Left kidney (tissue), 2 donors: ENCODE results near the gene MCM10. TPM values are rescaled to one million over a fixed set of nuclear protein-coding genes. Genes with fewer than 3 reads are reported as not detected.

ENCODE experiments used
- DNase-seq: peaks from one replicate; pipeline ENCODE4 v3.0.0-alpha.2; 2013
- polyA plus RNA-seq: library from polyadenylated mRNA; unstranded; fragments of 120-200 nt; gene quantifications from one replicate; pipeline ENCODE4 v1.2.1, GENCODE V29; 2013; ENCODE audit not compliant: insufficient read length

Gene MCM10
- polyA plus RNA-seq, 1 donor, result 17.1 TPM

DNA sequence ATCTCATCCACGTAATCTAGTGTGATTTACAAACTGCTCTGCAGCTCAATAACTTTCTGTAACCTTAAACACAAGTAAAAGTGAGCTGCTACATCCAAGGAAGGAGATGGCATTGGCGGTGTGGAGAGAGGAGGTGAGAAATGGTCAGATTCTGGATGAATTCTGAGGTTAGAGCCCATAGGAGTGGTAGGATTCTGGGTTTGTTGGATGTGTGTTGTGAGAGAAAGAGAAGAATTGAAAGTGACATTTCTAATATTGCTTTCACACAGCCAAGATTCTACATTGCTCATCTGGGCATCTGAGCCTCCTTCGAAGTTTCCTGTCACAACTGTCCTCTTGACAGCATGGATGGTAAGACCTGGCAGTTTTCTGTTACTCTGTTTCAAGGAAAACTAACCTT lies 2.5 kb downstream of the MCM10 start:
- DNase-seq, result no peak

DNA sequence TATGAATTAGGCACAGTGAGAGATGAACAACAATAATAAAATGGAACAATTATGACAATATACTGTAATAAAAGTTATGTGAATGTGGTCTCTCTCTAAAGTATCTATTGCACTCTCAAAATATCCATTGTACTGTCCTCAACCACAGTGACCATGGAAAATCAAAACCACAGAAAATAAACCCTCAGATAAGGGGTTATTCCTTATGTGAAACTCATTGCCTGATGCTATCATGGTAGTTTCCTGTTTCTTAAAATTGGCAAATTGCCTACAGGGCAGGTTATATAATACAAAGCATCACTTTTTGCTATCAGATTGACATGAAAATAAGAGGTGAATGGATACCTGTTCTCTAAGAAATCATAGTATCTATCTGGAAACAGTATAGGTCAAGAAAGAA lies 3.8 kb downstream of the MCM10 start:
- DNase-seq, result no peak

DNA sequence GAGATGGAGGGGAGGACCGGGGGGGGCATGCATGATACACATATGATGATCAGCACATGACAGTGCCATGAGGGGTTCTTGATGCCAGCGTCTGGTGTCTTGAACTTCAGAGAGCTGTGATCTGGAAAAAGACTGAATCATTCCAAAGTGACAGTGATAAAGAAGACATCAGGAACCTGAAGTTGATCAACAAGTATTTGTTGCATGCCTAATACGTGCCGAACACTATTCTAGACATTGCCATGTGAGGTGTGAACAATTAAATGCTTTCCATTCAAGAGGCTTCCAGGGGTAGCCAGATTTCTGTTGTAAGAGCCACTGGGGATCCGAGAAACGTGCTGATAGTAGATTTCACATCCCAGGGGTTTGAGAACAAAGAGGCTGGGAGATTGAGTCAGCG lies 6.2 kb downstream of the MCM10 start:
- DNase-seq, result no peak

- no peak for DNase-seq
Observed at GRCh38 chr10:13168781-13169180, 7.4 kb downstream of the MCM10 start.

DNA sequence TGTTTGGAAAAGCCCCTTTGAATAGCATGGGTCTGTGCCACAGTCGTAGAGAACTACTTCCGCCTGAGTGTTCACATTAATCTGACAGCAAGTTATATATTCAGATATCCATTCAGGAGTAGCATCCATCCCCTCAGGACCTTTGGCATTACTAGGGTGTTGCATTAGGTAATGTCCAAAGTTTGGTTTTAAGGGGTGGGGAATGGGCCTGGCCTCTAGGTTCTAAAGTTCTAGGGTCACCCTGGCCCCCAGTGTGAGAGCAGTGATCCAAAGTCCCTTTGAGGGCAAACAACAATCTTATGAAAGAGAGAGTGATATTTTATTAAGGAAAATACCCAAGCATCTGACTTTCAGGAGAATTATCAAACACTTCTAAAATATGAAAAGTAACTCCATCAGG lies 12.3 kb downstream of the MCM10 start:
- DNase-seq, result no peak

DNA sequence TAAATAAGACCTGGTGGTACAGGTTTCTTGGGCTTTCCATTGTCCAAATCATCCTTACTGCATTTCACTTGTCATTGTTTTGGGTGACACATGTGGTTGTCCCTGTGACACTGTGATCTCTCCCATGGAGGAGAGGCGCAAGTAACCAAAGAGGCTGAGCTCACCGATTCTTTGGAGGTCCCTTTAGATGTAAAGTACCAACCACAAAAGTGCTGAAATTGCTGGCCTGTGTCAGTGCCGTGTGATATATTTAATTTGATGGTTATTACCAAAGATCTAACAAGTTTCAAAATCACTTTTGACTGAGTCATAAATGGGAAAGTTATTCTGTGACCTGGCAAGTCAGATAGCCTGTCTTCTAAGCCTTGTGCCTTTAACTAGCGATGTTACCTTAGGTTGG lies 19.4 kb downstream of the MCM10 start:
- DNase-seq, result no peak

DNA sequence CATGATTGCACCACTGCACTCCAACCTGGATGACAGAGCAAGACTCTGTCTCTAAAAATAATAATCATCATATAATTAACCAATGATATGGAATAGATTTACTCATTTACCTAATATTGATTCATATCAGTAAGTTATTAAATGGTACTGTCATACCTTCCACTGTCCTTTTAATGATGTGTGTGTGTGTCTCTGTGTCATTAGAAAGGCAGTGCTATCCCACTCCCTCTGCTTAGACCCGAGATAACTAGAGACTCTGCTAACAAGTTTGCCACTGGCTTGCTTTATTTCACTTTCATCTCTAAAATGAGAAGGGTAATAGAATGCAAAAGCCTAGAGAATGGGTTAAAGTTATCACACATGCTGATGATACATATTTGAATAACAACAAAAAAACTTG lies 21.1 kb downstream of the MCM10 start:
- no peak for DNase-seq

GRCh38 chr10:13183625-13184024 lies 22.3 kb downstream of the MCM10 start:
- DNase-seq, result no peak

DNA sequence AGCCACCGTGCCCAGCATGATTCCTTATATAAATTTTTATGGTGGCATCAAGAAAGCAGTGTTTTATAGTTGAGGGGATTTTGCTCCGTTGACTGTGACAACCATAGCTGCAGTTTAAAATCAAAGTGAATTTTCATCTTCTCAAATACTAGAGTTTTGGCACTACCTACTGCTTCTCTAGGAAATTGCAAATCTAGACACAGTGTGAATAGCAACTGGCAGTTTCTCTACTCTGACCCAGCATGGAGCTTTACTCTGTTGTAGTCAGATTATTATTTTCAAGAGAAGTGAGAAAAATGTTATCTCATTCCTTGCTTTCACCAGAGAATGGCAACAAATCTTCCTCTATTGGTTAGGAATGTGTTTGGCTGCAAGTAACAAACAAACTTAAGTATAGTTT lies 22.9 kb downstream of the MCM10 start:
- no peak for DNase-seq

DNA sequence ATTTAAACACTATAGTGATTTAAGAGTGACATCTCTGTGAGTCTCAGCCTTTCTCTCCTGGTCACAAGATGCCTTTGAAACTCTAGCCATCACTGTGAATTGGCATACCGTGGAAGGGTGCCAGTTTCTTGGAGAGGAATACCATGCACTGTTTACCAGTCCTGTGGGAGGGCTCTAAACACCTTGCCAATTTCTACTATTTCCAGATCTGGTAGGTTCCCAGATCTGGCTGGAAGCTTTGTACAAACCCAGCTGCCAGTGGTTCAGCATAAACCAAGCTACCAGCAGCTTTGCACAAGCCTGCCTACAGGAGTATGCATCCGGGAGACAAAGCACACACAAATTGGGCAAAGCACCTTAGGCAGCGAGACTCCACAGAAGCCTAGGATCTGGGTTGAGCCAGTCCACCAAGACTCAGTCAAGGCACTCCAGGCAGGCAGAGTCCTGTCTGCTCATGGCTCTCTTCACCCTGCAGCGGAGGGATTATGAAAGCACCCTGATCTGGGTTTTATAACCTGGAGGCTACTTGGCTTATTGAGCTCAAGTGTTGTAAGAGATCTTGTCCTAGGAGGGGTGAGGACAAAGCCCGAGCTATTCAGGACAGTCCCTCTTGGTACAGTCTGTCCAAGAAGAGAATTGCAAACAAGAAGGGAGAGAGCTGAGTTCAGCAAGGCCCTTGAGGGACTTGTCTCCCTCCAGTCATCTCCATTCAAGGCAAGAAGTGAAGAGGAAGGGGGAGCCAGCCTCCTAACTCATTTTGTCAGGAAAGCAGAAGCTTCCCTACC lies 23.6 kb downstream of the MCM10 start:
- no peak for DNase-seq

DNA sequence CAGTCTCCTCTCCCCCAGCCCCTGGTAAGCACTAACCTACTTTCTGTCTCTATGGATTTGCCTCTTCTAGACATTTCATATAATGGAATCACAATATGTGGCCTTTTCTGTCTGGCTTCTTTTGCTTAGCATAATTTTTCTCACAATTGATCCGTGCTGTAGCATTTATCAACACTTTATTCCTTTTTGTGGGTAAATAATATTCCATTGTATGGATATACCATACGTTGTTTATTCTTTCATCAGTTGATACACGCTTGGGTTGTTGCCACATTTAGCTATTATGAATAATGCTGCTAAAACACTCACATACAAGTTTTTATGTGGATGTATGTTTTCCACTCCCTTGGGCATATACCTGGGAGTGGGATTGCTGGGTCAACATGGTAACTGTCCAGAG lies 25.8 kb downstream of the MCM10 start:
- no peak for DNase-seq

GRCh38 chr10:13188593-13188992 lies 27.2 kb downstream of the MCM10 start:
- no peak for DNase-seq

DNA sequence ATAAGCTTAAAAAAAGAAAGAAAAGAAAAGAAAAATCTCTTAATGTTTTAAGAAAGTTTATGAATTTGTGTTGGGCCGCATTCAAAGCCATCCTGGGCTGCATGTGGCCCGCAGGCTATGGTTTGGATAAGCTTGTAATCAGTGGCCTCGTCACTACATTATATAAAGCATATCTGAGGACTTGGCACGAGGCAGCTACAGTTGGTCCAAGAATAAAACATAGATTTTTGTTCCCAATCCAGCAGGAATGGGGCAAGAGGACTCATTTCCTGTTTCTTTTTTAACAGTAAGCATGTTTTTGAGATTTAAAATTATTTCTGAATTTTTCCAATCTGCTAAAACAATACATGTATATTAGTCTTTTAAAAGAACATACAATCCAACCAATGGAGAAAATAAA lies 28.6 kb downstream of the MCM10 start:
- no peak for DNase-seq

- no peak for DNase-seq
Observed at GRCh38 chr10:13190816-13191215, 29.5 kb downstream of the MCM10 start.

DNA sequence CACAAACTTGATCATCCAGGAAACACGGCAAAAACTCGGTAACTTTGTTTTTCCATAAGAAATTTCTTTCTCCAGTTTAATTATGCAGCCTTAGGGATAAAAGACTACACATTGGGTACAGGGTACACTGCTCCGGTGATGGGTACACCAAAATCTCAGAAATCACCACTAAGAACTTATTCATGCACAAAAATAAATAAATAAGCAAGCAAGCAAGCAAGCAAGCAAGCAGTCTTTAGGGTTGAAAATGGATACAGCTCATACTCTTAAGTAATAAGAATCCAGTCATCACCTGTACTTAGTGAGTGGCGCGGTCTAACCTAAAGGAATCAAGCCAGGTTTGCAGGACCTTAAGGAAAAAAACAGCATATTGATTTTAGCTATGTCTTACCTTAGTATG lies 30.0 kb downstream of the MCM10 start:
- DNase-seq, result no peak

DNA sequence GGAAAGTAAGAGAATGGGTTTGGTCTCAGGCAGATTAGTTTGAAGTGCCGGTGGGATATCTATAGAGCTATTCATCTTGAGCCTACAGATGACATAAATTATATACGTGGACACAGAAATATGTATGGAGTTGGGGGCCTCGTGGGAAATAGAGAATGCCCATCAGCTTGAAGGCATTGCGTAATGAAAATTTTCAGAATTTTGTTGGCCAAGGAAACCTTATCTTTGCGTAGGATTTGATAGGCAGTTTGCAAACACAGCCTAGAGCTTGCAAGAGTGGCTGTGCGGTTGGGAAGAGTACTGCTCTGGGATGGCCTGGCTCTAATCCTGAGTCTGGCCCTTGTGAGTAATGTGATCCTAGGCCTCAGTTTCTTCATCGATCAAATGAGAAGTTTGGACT lies 32.3 kb downstream of the MCM10 start:
- DNase-seq, result no peak

DNA sequence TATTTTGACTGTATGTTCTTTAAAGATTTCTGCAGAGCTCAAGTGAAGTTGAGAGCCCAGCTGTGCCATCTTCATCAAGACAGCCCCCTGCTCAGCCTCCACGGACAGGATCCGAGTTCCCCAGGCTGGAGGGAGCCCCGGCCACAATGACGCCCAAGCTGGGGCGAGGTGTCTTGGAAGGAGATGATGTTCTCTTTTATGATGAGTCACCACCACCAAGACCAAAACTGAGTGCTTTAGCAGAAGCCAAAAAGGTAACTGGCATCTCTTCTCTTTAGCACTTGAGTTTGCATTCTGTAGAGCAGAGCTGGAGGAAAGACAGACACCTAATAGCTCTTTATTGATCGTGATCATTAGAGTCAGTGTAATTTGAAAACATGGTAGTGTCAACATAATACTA lies 33.7 kb downstream of the MCM10 start:
- DNase-seq, result no peak

DNA sequence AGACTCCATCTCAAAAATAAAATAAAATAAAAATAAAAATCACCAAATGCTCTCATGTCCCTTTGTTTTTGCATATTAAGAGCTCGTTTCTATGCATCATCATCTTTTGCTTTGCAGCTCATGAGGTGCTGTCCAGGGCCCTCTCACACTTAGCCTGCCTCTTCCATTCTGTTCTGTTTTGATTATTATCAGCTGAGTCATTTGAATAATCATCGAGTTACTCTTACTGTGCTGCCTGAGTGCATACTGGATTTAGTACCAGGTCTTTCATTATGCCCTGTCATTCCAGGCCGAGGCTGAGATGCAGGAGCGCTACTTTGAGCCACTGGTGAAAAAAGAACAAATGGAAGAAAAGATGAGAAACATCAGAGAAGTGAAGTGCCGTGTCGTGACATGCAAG lies 39.8 kb downstream of the MCM10 start:
- DNase-seq, result no peak

GRCh38 chr10:13206091-13206490 lies 44.7 kb downstream of the MCM10 start:
- no peak for DNase-seq

GRCh38 chr10:13206546-13207443 lies 45.4 kb downstream of the MCM10 start:
- DNase-seq, result peak; percentile 28

- DNase-seq, result no peak
Observed at GRCh38 chr10:13213163-13213562, 51.8 kb downstream of the MCM10 start.

- no peak for DNase-seq
Observed at GRCh38 chr10:13218878-13219277, 57.5 kb downstream of the MCM10 start.
